WTC11 (cell line): ENCODE results near the gene SPNS2. TPM values are rescaled to one million over a fixed set of nuclear protein-coding genes. Genes with fewer than 3 reads are reported as not detected.

Experiments used
- ATAC-seq: fragments of 200-7000 bp; cut with Tn5 transposase; 2 replicates; pipeline ENCODE4 v1.10.0; 2021; ENCODE audit warnings: mild to moderate bottlenecking, moderate library complexity
- CTCF ChIA-PET: fragments of 300-600 bp; sonication (Branson Sonifier 250); formaldehyde crosslinking; loops from one replicate; lab custom pipeline; 2021; ENCODE audit warnings: antibody characterized with exemption; lab: Charles Lee
- POLR2A ChIA-PET: fragments of 350-600 bp; sonication (Branson Sonifier 250); formaldehyde crosslinking; loops from one replicate; lab custom pipeline; 2021; ENCODE audit warnings: antibody characterized with exemption; lab: Charles Lee
- DNase-seq: peaks from one replicate; pipeline ENCODE4 v3.0.0; 2021; ENCODE audit warnings: low spot score
- H3K27ac Mint-ChIP-seq: 2 replicates; pipeline ENCODE4 v1.8.0; 2021; ENCODE audit warnings: mixed read lengths
- H3K27me3 Mint-ChIP-seq: 2 replicates; pipeline ENCODE4 v1.8.0; 2021; ENCODE audit warnings: low read depth, mild to moderate bottlenecking, moderate library complexity, mixed read lengths
- H3K36me3 Mint-ChIP-seq: 2 replicates; pipeline ENCODE4 v1.8.0; 2021; ENCODE audit warnings: mixed read lengths
- H3K4me1 Mint-ChIP-seq: 2 replicates; pipeline ENCODE4 v1.8.0; 2022; ENCODE audit warnings: mixed read lengths
- H3K4me3 Mint-ChIP-seq: 2 replicates; pipeline ENCODE4 v1.8.0; 2021; ENCODE audit warnings: mild to moderate bottlenecking, moderate library complexity, mixed read lengths
- H3K9me3 Mint-ChIP-seq: 2 replicates; pipeline ENCODE4 v1.8.0; 2021; ENCODE audit warnings: mixed read lengths
- AFF4 ChIP-seq: sonication (generic); formaldehyde crosslinking; IDR thresholded peaks from 2 replicates; pipeline ENCODE4 v1.8.1; 2023; ENCODE audit warnings: mild to moderate bottlenecking, missing genetic modification reagents, borderline replicate concordance
- CDX4 ChIP-seq: fragments of 250-450 bp; sonication (Bioruptor Pico); IDR thresholded peaks from 2 replicates; pipeline ENCODE4 v1.9.0; 2021; ENCODE audit warnings: moderate library complexity, mild to moderate bottlenecking, inconsistent platforms, borderline replicate concordance
- ELF4 ChIP-seq: sonication (generic); formaldehyde crosslinking; IDR thresholded peaks from 2 replicates; pipeline ENCODE4 v1.8.1; 2022; ENCODE audit warnings: low read depth, mild to moderate bottlenecking, moderate library complexity, missing genetic modification reagents
- ERG ChIP-seq: fragments of 250-450 bp; sonication (Bioruptor Pico); IDR thresholded peaks from 2 replicates; pipeline ENCODE4 v1.8.0; 2021; ENCODE audit warnings: mild to moderate bottlenecking
- FOXP4 ChIP-seq: sonication (generic); formaldehyde crosslinking; IDR thresholded peaks from 2 replicates; pipeline ENCODE4 v1.8.0; 2022; ENCODE audit warnings: mild to moderate bottlenecking, missing genetic modification reagents
- GRHL2 ChIP-seq: fragments of 250-450 bp; sonication (Bioruptor Pico); IDR thresholded peaks from 2 replicates; pipeline ENCODE4 v1.8.0; 2022; ENCODE audit warnings: mild to moderate bottlenecking, moderate library complexity; ENCODE audit not compliant: insufficient replicate concordance, severe bottlenecking
- NFYB ChIP-seq: sonication (generic); formaldehyde crosslinking; conservative IDR thresholded peaks from 2 replicates; pipeline ENCODE4 v1.8.0; 2022; ENCODE audit warnings: low read depth, missing genetic modification reagents
- NR1H2 ChIP-seq: sonication (generic); formaldehyde crosslinking; IDR thresholded peaks from 2 replicates; pipeline ENCODE4 v1.9.0; 2021; ENCODE audit warnings: mild to moderate bottlenecking, moderate library complexity, missing genetic modification reagents
- NR2C2 ChIP-seq: sonication (generic); formaldehyde crosslinking; IDR thresholded peaks from 2 replicates; pipeline ENCODE4 v1.8.0; 2022; ENCODE audit warnings: mild to moderate bottlenecking, missing genetic modification reagents
- SMAD4 ChIP-seq: sonication (generic); formaldehyde crosslinking; IDR thresholded peaks from 2 replicates; pipeline ENCODE4 v1.8.0; 2022; ENCODE audit warnings: mild to moderate bottlenecking, missing genetic modification reagents
- ZNF232 ChIP-seq: sonication (generic); formaldehyde crosslinking; IDR thresholded peaks from 2 replicates; pipeline ENCODE4 v1.8.0; 2022; ENCODE audit warnings: mild to moderate bottlenecking, missing genetic modification reagents
- ZNF263 ChIP-seq: sonication (generic); formaldehyde crosslinking; IDR thresholded peaks from 2 replicates; pipeline ENCODE4 v1.8.1; 2022; ENCODE audit warnings: low read depth, mild to moderate bottlenecking, moderate library complexity, missing genetic modification reagents
- ZNF425 ChIP-seq: fragments of 250-450 bp; sonication (Bioruptor Pico); conservative IDR thresholded peaks from 2 replicates; pipeline ENCODE4 v1.9.0; 2021; ENCODE audit warnings: mild to moderate bottlenecking
- total RNA-seq: library from RNA; stranded (reverse); gene quantifications from 3 replicates; pipeline ENCODE4 v1.2.3, GENCODE V29; 2021
- TF ChIP-seq, protein P1 (sequence below): sonication (generic); formaldehyde crosslinking; IDR thresholded peaks from 2 replicates; pipeline ENCODE4 v1.8.0; 2022; ENCODE audit warnings: mild to moderate bottlenecking, missing genetic modification reagents
- TF ChIP-seq, protein P2 (sequence below): sonication (generic); formaldehyde crosslinking; IDR thresholded peaks from 2 replicates; pipeline ENCODE4 v1.8.1; 2022; ENCODE audit warnings: low read depth, mild to moderate bottlenecking, moderate library complexity, missing genetic modification reagents, borderline replicate concordance
- TF ChIP-seq, protein P3 (sequence below): sonication (generic); formaldehyde crosslinking; IDR thresholded peaks from 2 replicates; pipeline ENCODE4 v1.8.1; 2022; ENCODE audit warnings: mild to moderate bottlenecking, moderate library complexity, missing genetic modification reagents

SPNS2 gene
- total RNA-seq, 1 experiment from 2014 or later = 0.87 TPM

DNA sequence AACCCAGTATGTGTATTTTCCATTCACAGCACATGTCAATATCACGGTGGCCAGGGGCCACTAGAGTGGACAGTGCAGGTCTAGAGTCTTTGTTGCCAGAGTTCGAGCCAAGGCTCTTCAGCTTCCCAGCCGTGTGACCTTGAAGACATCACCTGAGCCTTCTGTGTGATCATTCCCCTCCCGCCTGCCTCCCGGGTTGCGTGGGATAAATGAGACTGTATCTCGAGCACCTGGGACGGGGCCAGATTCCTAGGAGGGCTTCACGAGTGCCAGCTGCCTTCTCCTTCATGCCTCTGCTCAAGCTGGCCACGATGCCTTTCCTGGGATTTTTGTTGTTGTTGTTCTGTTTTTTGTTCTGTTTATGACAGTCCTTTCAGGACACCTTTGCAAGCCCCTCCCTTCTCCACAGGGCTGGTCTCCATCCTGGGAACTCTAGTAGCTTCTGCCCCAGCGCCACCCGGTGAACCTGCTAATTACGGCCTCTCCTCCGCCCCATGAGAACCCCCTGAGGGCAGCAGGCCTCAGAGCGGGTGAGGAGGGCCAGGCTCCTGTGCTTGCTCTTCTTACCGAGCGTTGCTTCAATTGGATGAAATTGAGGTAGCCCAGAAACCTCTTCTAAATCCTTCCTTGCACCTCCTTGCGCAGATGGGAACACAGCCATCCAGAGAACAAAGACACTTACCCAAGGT is 3.9 kb downstream of the SPNS2 start:
- ChIA-PET CTCF (interaction anchor here (0.6 to 1.0 kb wide), 3 partner anchors 22 to 303 kb away, joined by 3 to 5 read pairs (median 3); no protein-coding TSS in a partner anchor), POLR2A (no interaction called here)
- Mint-ChIP-seq H3K4me1 (peaks cover 10% of the 10 kb centered on the region), H3K27me3 (peaks cover 58% of the 10 kb centered on the region), H3K36me3 (no peaks in the 10 kb centered on the region), H3K27ac (no peak overlapping the region), H3K4me3 (no peak overlapping the region), H3K9me3 (no peaks in the 10 kb centered on the region)
- DNase-seq = no peak
- TF ChIP-seq, protein P1, sequence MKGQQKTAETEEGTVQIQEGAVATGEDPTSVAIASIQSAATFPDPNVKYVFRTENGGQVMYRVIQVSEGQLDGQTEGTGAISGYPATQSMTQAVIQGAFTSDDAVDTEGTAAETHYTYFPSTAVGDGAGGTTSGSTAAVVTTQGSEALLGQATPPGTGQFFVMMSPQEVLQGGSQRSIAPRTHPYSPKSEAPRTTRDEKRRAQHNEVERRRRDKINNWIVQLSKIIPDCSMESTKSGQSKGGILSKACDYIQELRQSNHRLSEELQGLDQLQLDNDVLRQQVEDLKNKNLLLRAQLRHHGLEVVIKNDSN (CRISPR knock-in tag) = no peak
- TF ChIP-seq ERG (CRISPR knock-in tag) (no peak), NFYB (no peak), GRHL2 (CRISPR knock-in tag) (no peak), SMAD4 (no peak), ZNF425 (no peak), FOXP4 (CRISPR knock-in tag) (no peak), CDX4 (no peak), AFF4 (CRISPR knock-in tag) (no peak), ZNF263 (CRISPR knock-in tag) (no peak), ELF4 (CRISPR knock-in tag) (no peak), ZNF232 (CRISPR knock-in tag) (no peak), NR2C2 (CRISPR knock-in tag) (no peak), NR1H2 (CRISPR knock-in tag) (no peak)
- TF ChIP-seq, protein P2, sequence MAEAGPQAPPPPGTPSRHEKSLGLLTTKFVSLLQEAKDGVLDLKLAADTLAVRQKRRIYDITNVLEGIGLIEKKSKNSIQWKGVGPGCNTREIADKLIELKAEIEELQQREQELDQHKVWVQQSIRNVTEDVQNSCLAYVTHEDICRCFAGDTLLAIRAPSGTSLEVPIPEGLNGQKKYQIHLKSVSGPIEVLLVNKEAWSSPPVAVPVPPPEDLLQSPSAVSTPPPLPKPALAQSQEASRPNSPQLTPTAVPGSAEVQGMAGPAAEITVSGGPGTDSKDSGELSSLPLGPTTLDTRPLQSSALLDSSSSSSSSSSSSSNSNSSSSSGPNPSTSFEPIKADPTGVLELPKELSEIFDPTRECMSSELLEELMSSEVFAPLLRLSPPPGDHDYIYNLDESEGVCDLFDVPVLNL (CRISPR knock-in tag) = no peak
- TF ChIP-seq, protein P3, sequence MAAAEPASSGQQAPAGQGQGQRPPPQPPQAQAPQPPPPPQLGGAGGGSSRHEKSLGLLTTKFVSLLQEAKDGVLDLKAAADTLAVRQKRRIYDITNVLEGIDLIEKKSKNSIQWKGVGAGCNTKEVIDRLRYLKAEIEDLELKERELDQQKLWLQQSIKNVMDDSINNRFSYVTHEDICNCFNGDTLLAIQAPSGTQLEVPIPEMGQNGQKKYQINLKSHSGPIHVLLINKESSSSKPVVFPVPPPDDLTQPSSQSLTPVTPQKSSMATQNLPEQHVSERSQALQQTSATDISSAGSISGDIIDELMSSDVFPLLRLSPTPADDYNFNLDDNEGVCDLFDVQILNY (CRISPR knock-in tag) = no peak
- no peak for ATAC-seq
